HCT116 (cell line): Measurements from ENCODE around the gene PTPRA. TPM values are rescaled to one million over a fixed set of nuclear protein-coding genes. Genes with fewer than 3 reads are reported as not detected.

Experiments used
- ATAC-seq: fragments of 200-7000 bp; cut with Tn5 transposase; 2 replicates; pipeline ENCODE4 v1.9.1; 2020; ENCODE audit warnings: mild to moderate bottlenecking, moderate library complexity
- BruUV-seq: library from RNA; stranded (reverse); fragments of 400-500 nt; replicated peaks from 2 replicates; lab custom pipeline; 2021; lab: Mats Ljungman, UMichigan
- CTCF ChIA-PET: fragments of 300-600 bp; sonication (Branson Sonifier 250); formaldehyde crosslinking; loops from one replicate; lab custom pipeline; 2021; ENCODE audit warnings: antibody characterized with exemption; lab: Charles Lee
- POLR2A ChIA-PET: fragments of 300-600, 350-600 bp; sonication (Branson Sonifier 250); formaldehyde crosslinking; loops from one replicate; lab custom pipeline; 2021; ENCODE audit warnings: antibody characterized with exemption; lab: Charles Lee
- RAD21 ChIA-PET, 2 experiments: fragments of 300-600 bp; sonication (Branson Sonifier 250); formaldehyde crosslinking; loops; one replicate each; lab custom pipeline; 2023; ENCODE audit warnings: low total read pairs in 2 of 2; ENCODE audit not compliant: uncharacterized antibody in 2 of 2, unreplicated experiment in 2 of 2, low non-redundant PET in 1 of 2; lab: Charles Lee
- DNase-seq: peaks from one replicate; pipeline ENCODE4 v3.0.0-alpha.2; 2010; ENCODE audit warnings: low read depth, low spot score
- H2AFZ ChIP-seq: fragments of 200-600 bp; shearing (Covaris generic), sonication (generic); 2 replicates; pipeline ENCODE4 v1.6.1; 2017; ENCODE audit warnings: low read depth, mixed run types, mixed read lengths, antibody characterized with exemption, low read length; ENCODE audit not compliant: poor library complexity, severe bottlenecking
- H3K27ac ChIP-seq: 2 replicates; pipeline ENCODE4 v1.5.1; 2012; ENCODE audit warnings: low read depth, low read length
- H3K27me3 ChIP-seq: fragments of 200-600 bp; sonication (generic); 2 replicates; pipeline ENCODE4 v1.6.1; 2016; ENCODE audit warnings: mixed run types, low read length, mixed read lengths; ENCODE audit not compliant: insufficient read depth
- H3K36me3 ChIP-seq, 2 experiments: fragments of 200-500 bp in 1 of 2; fragments of 200-600 bp in 1 of 2; sonication (Bioruptor generic) in 1 of 2; sonication (generic) in 1 of 2; 2 replicates each; pipeline versions ENCODE4 v1.5.1 to v1.6.1; 2014 to 2016; ENCODE audit warnings: low read length in 2 of 2, inconsistent platforms in 1 of 2, mixed read lengths in 1 of 2, mixed run types in 1 of 2; ENCODE audit not compliant: insufficient read depth in 2 of 2, control insufficient read depth in 1 of 2
- H3K4me1 ChIP-seq, 2 experiments: fragments of 200-600 bp in 1 of 2; sonication (generic) in 1 of 2; 2 replicates each; pipeline versions ENCODE4 v1.5.1 to v1.6.1; 2012 to 2017; ENCODE audit warnings: low read length in 2 of 2, inconsistent platforms in 1 of 2, mild to moderate bottlenecking in 1 of 2, mixed read lengths in 1 of 2, mixed run types in 1 of 2, moderate library complexity in 1 of 2; ENCODE audit not compliant: insufficient read depth in 2 of 2, control insufficient read depth in 1 of 2
- H3K4me2 ChIP-seq: fragments of 200-600 bp; sonication (generic); 2 replicates; pipeline ENCODE4 v1.6.1; 2017; ENCODE audit warnings: mixed run types, low read length, mixed read lengths
- H3K4me3 ChIP-seq, 2 experiments: fragments of 200-600 bp in 1 of 2; sonication (generic) in 1 of 2; replicated peaks in 1 of 2; 2 replicates each; pipeline ENCODE4 v1.5.1; 2011 to 2016; ENCODE audit warnings: low read length in 2 of 2, control low read depth in 1 of 2, low read depth in 1 of 2, mild to moderate bottlenecking in 1 of 2, mixed read lengths in 1 of 2, mixed run types in 1 of 2
- H3K79me2 ChIP-seq: fragments of 200-600 bp; sonication (generic); 2 replicates; pipeline ENCODE4 v1.6.1; 2017; ENCODE audit warnings: mild to moderate bottlenecking, mixed run types, low read length, moderate library complexity, mixed read lengths; ENCODE audit not compliant: insufficient read depth
- H3K9ac ChIP-seq: fragments of 200-600 bp; sonication (generic); 2 replicates; pipeline ENCODE4 v1.6.1; 2016; ENCODE audit warnings: low read length, mixed read lengths
- H3K9me2 ChIP-seq: fragments of 200-600 bp; sonication (generic), shearing (Covaris generic); 2 replicates; pipeline ENCODE4 v1.6.1; 2017; ENCODE audit warnings: mixed run types, mild to moderate bottlenecking, moderate library complexity; ENCODE audit not compliant: insufficient read depth
- H3K9me3 ChIP-seq, 2 experiments: fragments of 200-500 bp in 1 of 2; fragments of 200-600 bp in 1 of 2; sonication (Bioruptor generic) in 1 of 2; sonication (generic) in 1 of 2; 2 replicates each; pipeline ENCODE4 v1.6.1; 2014 to 2017; ENCODE audit warnings: low read length in 2 of 2, mixed read lengths in 2 of 2, inconsistent platforms in 1 of 2, low read depth in 1 of 2, mild to moderate bottlenecking in 1 of 2, mixed run types in 1 of 2, moderate library complexity in 1 of 2; ENCODE audit not compliant: control insufficient read depth in 1 of 2, insufficient read depth in 1 of 2
- H4K20me1 ChIP-seq: fragments of 200-600 bp; sonication (generic), shearing (Covaris generic); 2 replicates; pipeline ENCODE4 v1.6.1; 2017; ENCODE audit warnings: mixed run types, mild to moderate bottlenecking, moderate library complexity; ENCODE audit not compliant: insufficient read depth
- ATF3 ChIP-seq: IDR thresholded peaks from 2 replicates; pipeline ENCODE4 v1.6.1; 2012
- CEBPB ChIP-seq: IDR thresholded peaks from 2 replicates; pipeline ENCODE4 v1.6.1; 2012; ENCODE audit warnings: low read depth
- EGR1 ChIP-seq: IDR thresholded peaks from 2 replicates; pipeline ENCODE4 v1.6.1; 2012; ENCODE audit warnings: low read depth
- ELF1 ChIP-seq: IDR thresholded peaks from 2 replicates; pipeline ENCODE4 v1.6.1; 2012; ENCODE audit warnings: low read depth, borderline replicate concordance
- EZH2 ChIP-seq: fragments of 200-600 bp; sonication (generic); IDR thresholded peaks from 2 replicates; pipeline ENCODE4 v1.6.1; 2017; ENCODE audit warnings: antibody characterized with exemption, mixed run types
- EZH2phosphoT487 ChIP-seq: fragments of 200-600 bp; IDR thresholded peaks from 2 replicates; pipeline ENCODE4 v1.6.1; 2018; ENCODE audit warnings: antibody characterized with exemption, borderline replicate concordance
- POLR2A ChIP-seq: IDR thresholded peaks from 2 replicates; pipeline ENCODE4 v1.7.0; 2011; ENCODE audit warnings: borderline replicate concordance; ENCODE audit not compliant: insufficient read depth, insufficient read length; ENCODE audit errors: extremely low read depth
- RAD21 ChIP-seq: IDR thresholded peaks from 2 replicates; pipeline ENCODE4 v1.6.1; 2012; ENCODE audit warnings: low read depth, mild to moderate bottlenecking
- TCF7L2 ChIP-seq: IDR thresholded peaks from 2 replicates; pipeline ENCODE4 v1.7.0; 2011; ENCODE audit warnings: borderline replicate concordance, inconsistent platforms; ENCODE audit not compliant: insufficient read depth, insufficient read length; ENCODE audit errors: extremely low read depth
- YY1 ChIP-seq: IDR thresholded peaks from 2 replicates; pipeline ENCODE4 v1.6.1; 2011; ENCODE audit warnings: low read length, low read depth, moderate library complexity, mild to moderate bottlenecking; ENCODE audit not compliant: insufficient replicate concordance; ENCODE audit errors: extremely low read depth
- ZFX ChIP-seq: fragments of 450-650 bp; IDR thresholded peaks from 2 replicates; pipeline ENCODE4 v1.6.1; 2017
- intact Hi-C: fragments of 100-400 bp; cut with micrococcal nuclease; formaldehyde crosslinking; loops from 2 replicates; pipeline ENCODE4 v1.10.0; 2022
- total RNA-seq: library from RNA; stranded (reverse); gene quantifications from one replicate; pipeline ENCODE4 v1.2.1, GENCODE V29; 2021; ENCODE audit not compliant: unreplicated experiment

The PTPRA gene
- total RNA-seq, 1 experiment from 2014 or later: 44.6 TPM

GRCh38 chr20:3071266-3071609 lies 198.0 kb downstream of the PTPRA start:
- H3K9me3 ChIP-seq: no peaks in the 10 kb centered on the region
- no peaks in the 10 kb centered on the region for H3K27me3 ChIP-seq
- H3K4me3 ChIP-seq: no peak overlapping the region
- no peak overlapping the region for H3K4me2 ChIP-seq
- H3K9ac ChIP-seq: no peak overlapping the region
- intact Hi-C loops: no loop called here
- no peaks in the 10 kb centered on the region for H4K20me1 ChIP-seq
- ChIA-PET POLR2A (no interaction called here), RAD21 (no interaction called here), CTCF (no interaction called here)
- DNase-seq (no peak), ATAC-seq (no peak)
- no peaks in the 10 kb centered on the region for H3K36me3 ChIP-seq
- H3K27ac ChIP-seq: no peak overlapping the region
- no TSS peak for BruUV-seq
- H3K9me2 ChIP-seq: no peaks in the 10 kb centered on the region
- H3K79me2 ChIP-seq: no peaks in the 10 kb centered on the region
- H3K4me1 ChIP-seq: peaks cover 16 to 25% of the 10 kb centered on the region in 2 experiments; a peak in 3 of 4 replicates
- TF ChIP-seq TCF7L2 (no peak), RAD21 (no peak), ELF1 (no peak), EGR1 (no peak), POLR2A (no peak), ATF3 (no peak), CEBPB (no peak), YY1 (no peak), EZH2 (no peak), ZFX (no peak), EZH2phosphoT487 (no peak)
- H2AFZ ChIP-seq: no peak overlapping the region
